ENCODE measurements around the gene RBM23.

The RBM23 gene

DNA sequence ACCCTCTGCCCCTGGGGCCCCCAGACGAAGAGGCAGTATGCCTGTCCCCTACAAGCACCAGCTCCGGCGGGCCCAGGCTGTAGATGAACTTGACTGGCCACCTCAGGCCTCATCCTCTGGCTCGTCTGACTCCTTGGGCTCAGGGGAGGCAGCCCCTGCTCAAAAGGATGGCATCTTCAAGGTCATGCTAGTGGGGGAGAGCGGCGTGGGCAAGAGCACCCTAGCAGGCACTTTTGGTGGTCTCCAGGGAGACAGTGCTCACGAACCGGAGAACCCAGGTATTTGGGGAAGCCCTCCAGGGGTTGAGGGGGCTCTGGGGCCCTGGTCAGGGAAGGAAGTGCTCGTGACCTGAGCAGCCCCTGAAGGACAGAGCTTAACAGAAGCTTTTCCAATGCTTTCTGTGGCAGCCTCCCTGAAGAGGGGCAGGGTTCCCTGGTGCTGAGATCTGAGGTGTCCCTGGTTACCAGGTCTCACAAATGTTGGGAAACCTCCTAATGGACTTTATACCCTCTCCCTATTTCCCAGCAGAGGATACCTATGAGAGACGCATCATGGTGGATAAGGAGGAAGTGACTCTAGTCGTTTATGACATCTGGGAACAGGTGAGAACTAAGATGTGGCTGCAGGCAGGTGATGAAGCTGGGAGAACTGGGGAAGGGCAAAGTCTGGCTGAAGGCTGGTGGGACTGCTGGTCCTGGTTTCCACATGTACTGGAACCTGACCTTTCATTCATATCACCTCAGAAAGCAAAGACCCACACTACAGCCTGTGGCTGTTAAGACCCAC lies 34.0 kb downstream of the RBM23 start:
- DNase-seq: no peak

DNA sequence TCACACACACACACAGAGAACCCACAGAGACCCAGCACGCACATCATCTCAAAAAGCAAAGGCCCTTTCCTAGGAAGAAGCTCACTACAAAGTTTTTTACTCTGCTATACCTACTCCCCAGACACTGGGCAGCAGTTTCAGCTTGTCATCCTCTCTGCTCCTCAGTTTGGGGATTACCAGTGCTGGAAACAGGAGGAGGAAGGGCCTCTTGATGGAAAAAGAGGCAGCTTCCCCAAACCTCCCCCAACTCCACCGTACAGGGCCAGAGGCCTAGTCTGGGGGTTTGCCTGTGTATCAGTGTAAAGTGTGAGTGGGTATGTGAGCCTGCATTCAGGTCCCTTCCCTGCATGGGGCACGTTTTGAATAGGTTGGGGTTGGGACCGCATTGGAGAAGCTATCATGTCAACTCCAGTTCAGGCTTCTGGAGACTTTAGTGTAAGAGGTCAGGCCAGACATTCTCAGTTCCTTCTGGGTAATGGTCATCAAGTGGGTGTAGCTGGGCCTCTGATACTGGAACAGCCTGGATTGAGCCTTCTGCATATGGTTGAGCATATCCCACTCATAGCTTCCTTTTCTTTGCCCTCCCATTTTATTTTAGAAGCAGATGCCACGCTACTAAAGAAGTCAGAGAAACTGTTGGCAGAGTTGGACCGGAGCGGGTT lies 34.7 kb downstream of the RBM23 start:
- peak; percentile 34 for DNase-seq

DNA sequence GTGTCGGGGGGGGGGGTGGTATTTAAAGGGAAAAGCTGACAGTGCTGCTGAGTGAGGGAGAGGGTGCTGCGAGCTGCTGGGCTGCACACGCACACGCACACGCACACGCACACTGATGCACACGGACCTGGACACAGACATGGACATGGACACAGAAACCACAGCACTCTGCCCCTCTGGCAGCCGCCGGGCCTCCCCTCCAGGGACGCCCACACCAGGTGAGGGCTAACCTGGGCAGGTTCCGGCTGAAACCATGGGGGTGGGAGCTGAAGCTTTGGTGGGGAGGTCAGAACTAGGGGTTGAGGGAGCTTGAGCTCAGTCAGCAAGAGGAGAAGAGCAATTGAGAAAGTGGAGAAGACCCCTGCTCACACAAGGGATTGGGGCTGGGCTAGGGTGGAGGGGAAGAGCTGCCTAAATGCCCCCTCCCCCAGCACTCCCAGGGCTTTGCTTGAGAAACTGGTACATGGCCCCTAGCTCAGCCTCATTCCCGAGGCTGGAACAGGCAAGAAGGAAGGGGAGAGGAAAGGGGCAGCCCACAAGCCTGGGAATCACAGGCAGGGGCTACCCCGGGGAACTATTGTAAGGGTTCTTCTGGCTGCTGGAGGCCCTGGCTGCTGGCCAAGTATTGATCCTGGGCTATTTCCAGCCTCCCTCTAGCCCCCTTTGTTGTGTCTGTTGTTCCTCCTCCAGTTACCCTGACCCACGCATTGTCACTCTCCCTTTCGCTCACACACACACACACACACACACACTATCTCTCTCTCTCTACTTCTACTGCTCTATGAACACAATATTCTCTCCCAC lies 35.6 kb downstream of the RBM23 start, which contains the start of gene REM2:
TSS of gene REM2 (plus strand) at position 50 of the 804 bp plus-strand sequence. CDS start at position 116, 66 bp downstream.
- no peak for DNase-seq

DNA sequence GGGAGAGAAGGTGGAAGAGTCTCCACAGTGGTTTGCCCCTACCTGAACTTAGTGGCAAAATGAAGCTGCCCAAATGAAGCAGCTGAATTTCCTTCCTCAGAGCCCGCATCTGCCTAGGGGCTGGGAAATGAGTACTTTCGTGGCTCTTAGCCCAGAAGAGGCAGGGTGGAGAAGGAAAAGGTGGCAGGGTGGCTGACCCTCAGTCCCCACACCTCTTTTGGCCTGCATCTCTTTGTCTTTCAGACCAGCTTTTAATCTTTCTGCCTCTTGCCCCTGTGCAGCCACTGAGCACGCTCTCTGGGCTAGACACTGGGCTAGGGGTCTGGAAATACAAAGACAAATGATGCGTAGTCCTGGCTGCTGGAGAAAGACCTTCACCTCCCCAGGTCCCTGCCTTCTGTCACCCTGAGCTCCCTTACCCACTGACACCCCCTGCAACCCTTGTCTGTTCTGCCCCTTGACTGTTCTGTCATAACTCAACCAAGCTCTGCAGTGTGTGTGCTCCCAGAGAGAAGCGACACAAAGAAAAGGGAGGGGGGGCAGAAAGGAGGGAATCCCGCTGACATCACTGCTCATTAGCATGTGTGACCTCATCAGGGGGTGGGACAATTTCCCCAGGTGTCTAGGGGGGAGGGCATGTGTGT lies 36.3 kb downstream of the RBM23 start:
- no peak for DNase-seq

DNA sequence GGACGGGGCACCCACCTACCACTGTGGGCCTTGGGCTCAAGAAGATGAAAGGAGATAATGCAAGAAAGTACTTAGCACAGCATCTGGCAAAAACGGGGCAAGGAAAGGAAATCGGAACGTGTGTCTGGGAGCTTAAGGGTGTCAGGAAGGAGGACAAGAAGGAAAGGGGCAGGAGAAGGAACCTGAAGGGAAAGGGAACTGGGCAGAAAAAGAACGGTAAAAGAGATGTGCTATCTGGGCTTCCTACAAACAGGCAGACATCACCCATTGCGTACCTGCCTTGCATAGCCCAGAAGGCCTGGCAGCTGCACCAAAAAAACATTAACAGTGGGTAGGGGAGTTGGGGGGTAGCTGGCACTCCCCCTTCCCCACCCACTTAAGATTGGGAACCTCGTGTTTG lies 36.9 kb downstream of the RBM23 start:
- DNase-seq: no peak

DNA sequence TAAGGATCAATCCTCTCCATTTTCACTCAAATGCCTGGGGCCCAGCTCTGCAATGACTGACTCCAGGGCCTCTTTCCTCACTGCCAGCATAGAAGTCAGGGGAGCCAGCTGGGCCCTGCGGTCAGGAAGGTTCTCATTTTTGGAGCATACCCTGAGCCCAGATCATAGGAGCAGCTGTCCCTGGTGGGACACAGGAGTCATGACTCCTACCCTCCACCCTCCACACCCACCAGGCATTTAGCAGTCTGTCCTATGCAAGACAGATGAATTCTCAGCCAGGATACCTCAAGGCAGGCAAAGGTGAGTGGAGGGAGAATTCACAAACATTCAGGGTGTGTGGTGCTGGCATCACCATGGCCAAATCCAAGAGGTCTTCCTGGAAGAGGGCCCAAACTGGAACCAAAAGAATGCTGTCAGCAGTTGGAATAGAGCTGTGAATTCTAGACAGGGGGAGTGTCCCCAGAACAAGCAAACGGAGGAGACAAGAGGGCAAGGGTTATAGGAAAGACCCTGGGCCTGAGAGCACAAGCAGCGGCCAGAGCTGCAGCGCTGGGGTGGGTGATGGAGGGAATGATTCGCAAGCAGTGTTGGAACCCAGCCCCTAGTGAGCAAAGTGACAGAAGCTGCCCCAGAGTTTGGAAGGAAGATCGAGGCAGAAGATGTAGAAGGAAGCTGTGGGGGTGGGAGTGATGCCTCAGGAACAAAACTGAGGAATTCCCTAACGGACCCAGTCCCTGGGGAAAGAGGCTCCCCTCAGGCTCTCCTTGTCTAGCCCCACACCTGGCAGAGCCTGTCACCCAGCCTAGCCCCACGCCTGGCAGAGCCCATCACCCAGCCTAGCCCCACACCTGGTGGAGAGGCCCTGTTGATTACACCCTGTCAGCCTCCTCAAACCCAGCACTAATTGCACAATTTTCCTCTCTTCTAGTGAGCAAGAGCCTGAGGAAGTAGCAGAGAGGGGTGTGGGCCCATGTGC lies 40.4 kb downstream of the RBM23 start:
- DNase-seq: no peak

DNA sequence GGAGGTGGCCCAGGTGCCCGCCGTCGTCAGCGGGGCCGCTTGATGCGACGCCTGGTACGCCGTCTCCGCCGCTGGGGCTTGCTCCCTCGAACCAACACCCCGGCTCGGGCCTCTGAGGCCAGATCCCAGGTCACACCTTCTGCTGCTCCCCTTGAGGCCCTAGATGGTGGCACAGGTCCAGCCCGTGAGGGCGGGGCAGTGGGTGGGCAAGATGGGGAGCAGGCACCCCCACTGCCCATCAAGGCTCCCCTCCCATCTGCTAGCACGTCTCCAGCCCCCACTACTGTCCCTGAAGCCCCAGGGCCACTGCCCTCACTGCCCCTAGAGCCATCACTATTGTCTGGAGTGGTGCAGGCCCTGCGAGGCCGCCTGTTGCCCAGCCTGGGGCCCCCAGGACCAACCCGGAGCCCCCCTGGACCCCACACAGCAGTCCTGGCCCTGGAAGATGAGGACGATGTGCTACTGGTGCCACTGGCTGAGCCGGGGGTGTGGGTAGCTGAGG lies 41.9 kb downstream of the RBM23 start:
- DNase-seq: no peak

DNA sequence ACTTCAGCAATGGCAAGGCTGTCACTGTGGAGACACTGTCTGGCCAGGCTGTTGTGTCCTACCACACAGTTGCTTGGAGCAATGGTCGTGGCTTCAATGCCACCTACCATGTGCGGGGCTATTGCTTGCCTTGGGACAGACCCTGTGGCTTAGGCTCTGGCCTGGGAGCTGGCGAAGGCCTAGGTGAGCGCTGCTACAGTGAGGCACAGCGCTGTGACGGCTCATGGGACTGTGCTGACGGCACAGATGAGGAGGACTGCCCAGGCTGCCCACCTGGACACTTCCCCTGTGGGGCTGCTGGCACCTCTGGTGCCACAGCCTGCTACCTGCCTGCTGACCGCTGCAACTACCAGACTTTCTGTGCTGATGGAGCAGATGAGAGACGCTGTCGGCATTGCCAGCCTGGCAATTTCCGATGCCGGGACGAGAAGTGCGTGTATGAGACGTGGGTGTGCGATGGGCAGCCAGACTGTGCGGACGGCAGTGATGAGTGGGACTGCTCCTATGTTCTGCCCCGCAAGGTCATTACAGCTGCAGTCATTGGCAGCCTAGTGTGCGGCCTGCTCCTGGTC lies 43.1 kb downstream of the RBM23 start:
- DNase-seq: no peak

DNA sequence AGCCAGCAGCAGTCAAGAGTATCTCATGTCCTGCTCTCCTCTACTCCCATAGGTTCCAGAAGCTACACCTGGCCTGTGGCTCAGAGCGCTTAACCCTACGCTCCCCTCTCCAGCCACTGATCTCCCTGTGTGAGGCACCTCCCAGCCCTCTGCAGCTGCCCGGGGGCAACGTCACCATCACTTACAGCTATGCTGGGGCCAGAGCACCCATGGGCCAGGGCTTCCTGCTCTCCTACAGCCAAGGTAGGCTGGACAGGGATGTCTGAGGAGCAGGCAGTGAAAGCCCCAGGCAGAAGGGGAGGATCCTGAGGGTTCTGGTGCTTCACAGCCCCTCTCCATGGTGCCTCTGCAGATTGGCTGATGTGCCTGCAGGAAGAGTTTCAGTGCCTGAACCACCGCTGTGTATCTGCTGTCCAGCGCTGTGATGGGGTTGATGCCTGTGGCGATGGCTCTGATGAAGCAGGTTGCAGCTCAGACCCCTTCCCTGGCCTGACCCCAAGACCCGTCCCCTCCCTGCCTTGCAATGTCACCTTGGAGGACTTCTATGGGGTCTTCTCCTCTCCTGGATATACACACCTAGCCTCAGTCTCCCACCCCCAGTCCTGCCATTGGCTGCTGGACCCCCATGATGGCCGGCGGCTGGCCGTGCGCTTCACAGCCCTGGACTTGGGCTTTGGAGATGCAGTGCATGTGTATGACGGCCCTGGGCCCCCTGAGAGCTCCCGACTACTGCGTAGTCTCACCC lies 43.8 kb downstream of the RBM23 start:
- no peak for DNase-seq

DNA sequence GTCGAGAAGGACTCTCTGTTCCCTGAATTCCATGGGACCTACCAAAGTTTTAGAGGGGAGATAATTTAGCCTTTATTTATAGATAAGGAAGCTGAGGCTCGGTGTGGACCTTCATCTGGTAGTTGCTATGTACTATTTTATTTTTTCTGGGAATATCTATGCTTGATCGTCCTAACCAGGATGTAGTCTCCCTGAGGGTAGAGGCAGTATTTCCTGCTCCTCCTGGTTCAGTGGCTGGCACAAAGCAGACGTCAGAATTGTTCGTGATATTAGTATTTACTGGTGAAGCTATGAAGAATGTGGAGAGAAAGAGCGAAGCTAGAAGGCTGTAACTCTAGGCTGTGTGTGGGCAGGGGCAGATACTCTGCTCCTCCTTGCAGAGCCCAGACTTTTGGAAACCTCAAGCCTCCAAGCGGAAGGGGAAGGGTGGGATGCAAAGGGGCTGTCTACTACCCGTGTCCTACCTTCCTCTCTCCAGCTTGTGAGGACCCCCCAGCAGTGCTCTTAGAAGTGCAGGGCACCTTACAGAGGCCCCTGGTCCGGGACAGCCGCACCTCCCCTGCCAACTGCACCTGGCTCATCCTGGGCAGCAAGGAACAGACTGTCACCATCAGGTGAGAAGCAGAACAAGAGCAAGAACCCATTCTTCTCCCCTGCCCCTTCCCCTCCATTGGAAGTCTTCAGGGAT lies 46.0 kb downstream of the RBM23 start:
- no peak for DNase-seq

DNA sequence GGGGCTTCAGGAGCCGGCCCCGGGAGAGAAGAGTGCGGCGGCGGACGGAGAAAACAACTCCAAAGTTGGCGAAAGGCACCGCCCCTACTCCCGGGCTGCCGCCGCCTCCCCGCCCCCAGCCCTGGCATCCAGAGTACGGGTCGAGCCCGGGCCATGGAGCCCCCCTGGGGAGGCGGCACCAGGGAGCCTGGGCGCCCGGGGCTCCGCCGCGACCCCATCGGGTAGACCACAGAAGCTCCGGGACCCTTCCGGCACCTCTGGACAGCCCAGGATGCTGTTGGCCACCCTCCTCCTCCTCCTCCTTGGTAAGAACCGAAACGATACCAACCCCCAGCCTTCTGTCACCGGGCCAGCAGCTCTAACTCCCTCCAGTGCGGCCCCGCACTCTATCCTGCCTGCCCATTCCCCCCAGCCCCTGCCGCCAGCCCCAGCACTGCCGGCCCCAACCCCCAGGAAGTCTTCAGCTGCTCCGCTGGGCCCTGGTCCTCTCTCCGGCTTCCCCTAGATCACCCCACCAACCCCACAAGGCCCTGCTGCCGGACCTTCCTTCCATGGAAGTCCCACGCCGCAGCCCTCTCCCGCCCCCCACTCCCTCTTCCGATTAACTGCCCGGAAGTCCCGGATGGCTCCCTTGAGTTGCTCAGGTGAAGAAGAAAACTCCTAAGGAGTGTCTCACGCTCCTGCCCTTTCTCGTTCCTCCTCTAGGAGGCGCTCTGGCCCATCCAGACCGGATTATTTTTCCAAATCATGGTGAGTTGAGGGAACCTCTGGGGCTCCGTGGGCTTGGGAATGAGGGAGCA lies 46.7 kb downstream of the RBM23 start:
- DNase-seq: peak; percentile 27

DNA sequence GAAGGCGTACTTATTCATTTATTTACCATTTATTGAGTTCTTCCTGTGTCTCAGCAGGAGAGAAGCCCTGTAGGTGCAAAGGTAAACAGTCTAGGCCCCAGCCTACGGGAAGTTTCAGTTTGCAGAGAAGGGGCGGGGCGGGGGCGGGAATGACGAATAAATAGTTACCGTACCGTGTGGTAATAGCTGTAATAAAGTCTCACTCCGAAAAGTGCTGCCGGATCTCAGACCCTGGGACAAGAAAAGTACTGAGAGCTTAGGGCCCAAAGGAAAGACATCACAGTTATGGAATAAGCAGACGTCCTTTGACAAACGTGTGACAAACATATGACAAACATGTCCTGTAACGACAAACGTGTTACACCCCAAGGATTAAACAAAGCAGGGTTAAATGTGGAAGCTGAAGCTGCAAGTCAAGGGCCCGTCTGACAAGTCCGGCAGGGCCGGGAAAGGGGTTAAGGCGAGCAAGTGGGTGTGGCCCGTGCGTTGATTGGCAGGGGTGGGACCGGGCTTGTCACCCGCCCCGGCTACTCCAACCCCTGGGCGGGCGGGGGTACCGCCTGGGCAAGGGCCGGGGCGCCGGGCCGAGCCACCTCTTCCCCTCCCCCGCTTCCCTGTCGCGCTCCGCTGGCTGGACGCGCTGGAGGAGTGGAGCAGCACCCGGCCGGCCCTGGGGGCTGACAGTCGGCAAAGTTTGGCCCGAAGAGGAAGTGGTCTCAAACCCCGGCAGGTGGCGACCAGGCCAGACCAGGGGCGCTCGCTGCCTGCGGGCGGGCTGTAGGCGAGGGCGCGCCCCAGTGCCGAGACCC lies 47.5 kb downstream of the RBM23 start, which contains the start of gene LRP10:
TSS of gene LRP10 (plus strand) at position 517 of the 809 bp plus-strand sequence. CDS start 564 bp downstream, outside the sequence.
- peak; percentile 78 for DNase-seq

DNA sequence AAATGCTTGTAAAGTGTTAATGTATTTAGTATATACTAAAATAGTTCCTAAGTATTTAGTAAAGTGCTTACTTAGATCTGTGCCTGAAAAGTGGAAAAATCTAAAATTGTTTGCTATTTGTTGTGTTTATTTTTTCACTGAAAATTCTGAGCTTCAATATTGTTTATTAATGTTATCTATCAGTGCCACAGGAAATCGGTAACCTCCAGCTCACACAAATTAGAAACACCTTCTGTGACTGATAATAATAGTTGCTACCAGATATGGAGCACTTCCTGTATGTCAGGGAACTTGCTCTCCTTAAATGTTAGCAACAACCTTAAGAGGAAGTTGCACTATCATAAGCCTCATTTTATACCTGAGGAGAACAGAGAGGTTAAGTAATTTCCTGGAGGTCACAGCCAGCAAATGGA lies 48.1 kb downstream of the RBM23 start:
- DNase-seq: peak; percentile 53

DNA sequence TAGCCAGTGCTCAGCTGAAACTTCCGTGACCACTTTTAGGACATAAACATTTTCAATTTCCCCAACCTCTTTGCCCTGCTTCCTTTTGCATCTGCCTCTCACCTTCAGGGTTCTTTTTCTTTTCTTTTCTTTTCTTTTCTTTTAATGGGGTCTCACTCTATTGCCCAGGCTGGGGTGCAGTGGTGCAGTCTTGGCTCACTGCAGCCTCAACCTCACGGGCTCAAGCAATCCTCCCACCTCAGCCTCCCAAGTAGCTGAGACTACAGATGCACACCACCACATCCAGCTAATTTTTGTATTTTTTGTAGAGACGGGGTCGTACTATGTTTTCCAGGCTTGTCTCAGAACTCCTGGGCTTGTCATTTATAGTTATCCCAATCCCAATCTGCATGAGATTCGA lies 52.1 kb downstream of the RBM23 start:
- DNase-seq: no peak

DNA sequence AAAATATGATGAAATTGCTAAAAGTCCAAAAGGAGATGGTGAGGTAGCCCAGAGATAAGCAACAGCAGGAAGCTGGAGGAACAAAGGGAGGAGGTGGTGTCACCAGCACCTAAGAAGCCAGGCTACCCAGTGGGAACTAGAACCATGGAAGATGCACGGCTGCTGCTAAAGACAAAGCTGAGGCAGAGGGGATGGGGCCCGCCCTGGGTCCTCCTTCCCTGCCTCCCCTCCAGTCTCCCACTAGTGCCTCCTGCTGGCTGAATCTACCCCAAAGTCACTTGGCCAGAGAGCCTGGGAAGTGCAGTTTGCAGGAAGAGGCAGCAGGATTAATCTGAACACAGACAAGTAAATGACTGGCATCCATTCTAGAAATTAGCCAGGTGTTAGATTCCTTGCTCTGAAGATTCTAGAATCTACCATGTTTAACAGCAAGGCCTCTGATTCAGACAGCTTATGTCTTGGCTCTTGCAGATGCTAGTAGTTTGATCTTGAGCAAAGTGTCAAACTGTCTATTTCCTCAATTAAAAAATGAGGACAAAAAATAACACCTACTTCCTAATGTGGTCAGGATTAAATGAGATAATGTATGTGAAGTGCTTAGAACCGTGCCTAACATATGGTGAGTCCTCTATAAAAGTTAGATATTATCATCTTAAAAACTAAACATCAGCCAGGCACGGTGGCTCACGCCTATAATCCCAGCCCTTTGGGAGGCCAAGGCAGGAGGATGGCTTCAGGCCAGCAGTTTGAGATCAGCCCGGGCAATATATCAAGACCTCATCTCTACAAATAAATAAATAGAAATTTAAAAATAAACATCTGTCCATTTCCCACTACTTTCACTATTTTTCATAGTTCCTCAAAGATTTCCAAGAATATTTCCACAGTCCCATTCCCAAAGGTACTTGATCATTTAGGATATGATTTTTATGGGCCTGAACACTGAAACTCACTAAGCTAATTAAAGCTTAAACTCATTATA lies 53.2 kb downstream of the RBM23 start:
- DNase-seq: no peak

DNA sequence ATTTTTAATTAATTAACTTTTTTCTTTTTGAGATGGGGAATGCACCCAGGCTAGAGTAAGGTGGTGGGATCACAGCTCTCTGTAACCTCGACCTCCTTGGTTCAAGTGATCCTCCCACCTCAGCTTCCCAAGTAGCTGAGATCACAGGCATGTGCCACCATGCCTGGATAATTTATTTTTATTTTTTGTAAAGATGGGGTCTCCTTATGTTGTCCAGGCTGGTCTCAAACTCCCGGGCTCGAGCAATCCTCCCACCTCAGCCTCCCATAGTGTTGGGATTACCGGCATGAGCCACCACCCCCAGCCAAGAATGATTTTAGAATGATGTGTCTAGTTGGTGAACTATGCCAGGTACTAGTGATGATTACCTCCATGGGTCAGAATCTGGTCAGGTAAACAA lies 54.0 kb downstream of the RBM23 start:
- no peak for DNase-seq

DNA sequence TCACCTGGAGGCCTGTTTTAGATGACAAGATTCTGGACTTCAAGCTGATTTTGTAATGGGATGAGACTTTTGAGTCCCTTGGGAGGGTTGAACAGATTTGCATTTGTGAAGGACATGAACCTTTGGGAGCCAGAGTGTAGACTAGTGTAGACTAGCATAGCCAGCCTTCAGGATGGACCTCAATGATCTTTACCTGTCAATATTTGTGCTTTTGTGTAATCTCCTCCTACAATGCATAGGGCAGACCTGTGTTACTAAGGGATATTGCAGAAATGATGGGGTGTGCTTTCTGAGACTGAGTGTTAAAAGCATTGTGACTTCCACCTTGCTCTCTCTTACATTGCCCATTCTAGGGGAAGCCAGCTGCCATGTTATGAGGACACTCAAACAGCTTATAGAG lies 57.3 kb downstream of the RBM23 start:
- DNase-seq: no peak

Data from MV-4-11 (cell line).